ENCODE measurements around the gene ARL4D. TPM values are rescaled to one million over a fixed set of nuclear protein-coding genes. Genes with fewer than 3 reads are reported as not detected.

ARL4D gene
- total and polyA plus RNA-seq, 2 of the 8 experiments (the other 6 are each of a cell fraction or from before 2014, with no cell fraction given), result 8.4 to 9.2 TPM

- H3K79me1 ChIP-seq (ENCODE audit: low read depth, low read length), result no peaks in the 10 kb centered on the region
- POLR2A ChIA-PET (ENCODE audit: partially characterized antibody), result interaction anchor here (0.9 to 6.1 kb wide), 3 partner anchors 16 to 23 kb away, joined by 3 to 121 read pairs (median 47); no protein-coding TSS in a partner anchor
- H4K8ac ChIP-seq (ENCODE audit: extremely low read depth, insufficient read depth, low read length), result no peak overlapping the region
- H3K4me3 ChIP-seq (ENCODE audit: extremely low read depth in 1 of 4, insufficient read depth in 2 of 4, low read depth in 3 of 4, low read length in 4 of 4), result no peak overlapping the region
- no peak overlapping the region for H3K14ac ChIP-seq (ENCODE audit: insufficient read length)
- no peak overlapping the region for H2BK20ac ChIP-seq (ENCODE audit: low read length)
- no peak overlapping the region for H3K27ac ChIP-seq (ENCODE audit: low read depth, low read length)
- H4K91ac ChIP-seq (replicated peaks; ENCODE audit: insufficient read length, low read length), result no peak overlapping the region
- H2AK5ac ChIP-seq (ENCODE audit: low read depth, low read length), result no peak overlapping the region
- no peaks in the 10 kb centered on the region for H3K9me3 ChIP-seq (ENCODE audit: insufficient read depth in 2 of 2, low read depth in 1 of 2, low read length in 1 of 2)
- DNase-seq (ENCODE audit: low read depth in 1 of 2, low spot score in 2 of 2) (no peak), FAIRE-seq (no peak)
- no peak overlapping the region for H2BK120ac ChIP-seq (replicated peaks; ENCODE audit: low read depth, low read length)
- no peak overlapping the region for H3K9ac ChIP-seq (replicated peaks in 1 of 4; ENCODE audit: extremely low read depth in 1 of 4, low read depth in 3 of 4, low read length in 3 of 4)
- H3K56ac ChIP-seq (replicated peaks; ENCODE audit: insufficient read length, low read depth, low read length), result no peak overlapping the region
- peaks cover 11% of the 10 kb centered on the region for H3K23me2 ChIP-seq (ENCODE audit: low read depth, low read length)
- no peak overlapping the region for H3K18ac ChIP-seq (ENCODE audit: extremely low read depth, low read length)
- H4K20me1 ChIP-seq (replicated peaks in 1 of 2; ENCODE audit: control insufficient read depth in 1 of 2, insufficient read depth in 2 of 2, low read length in 2 of 2), result no peaks in the 10 kb centered on the region
- no peaks in the 10 kb centered on the region for H3K79me2 ChIP-seq (ENCODE audit: control insufficient read depth in 1 of 2, insufficient read depth in 2 of 2, low read length in 2 of 2)
- peaks cover 0 to 3% (median 0%) of the 10 kb centered on the region in 4 experiments; a peak in 3 of 7 replicates for H3K4me1 ChIP-seq (replicated peaks in 1 of 4; ENCODE audit: control insufficient read depth in 3 of 4, insufficient read depth in 4 of 4, low read length in 3 of 4)
- no peak overlapping the region for H3K4me2 ChIP-seq (ENCODE audit: insufficient read depth in 1 of 2, low read depth in 2 of 2, low read length in 2 of 2)
- WGBS, 2 experiments (ENCODE audit: extremely low coverage in 1 of 2, insufficient coverage in 1 of 2, insufficient read length in 1 of 2, insufficient replicate concordance in 2 of 2, low coverage in 1 of 2, low lambda C conversion rate in 2 of 2, missing lambda C conversion rate in 1 of 2), result 50% methylated on average over 2 of the region's 2 CpGs; no CpG with 5 or more reads in 1 of the 2 experiments
- no peak overlapping the region for H2BK5ac ChIP-seq (ENCODE audit: low read depth, low read length)
- no peak overlapping the region for H2BK12ac ChIP-seq (ENCODE audit: low read depth, low read length)
- H3K4ac ChIP-seq (replicated peaks; ENCODE audit: insufficient read length, low read depth, low read length), result no peak overlapping the region
- CTCF ChIA-PET (ENCODE audit: partially characterized antibody), result interaction anchor here (1.0 to 1.1 kb wide), 2 partner anchors 16 to 94 kb away, joined by 3 to 4 read pairs; no protein-coding TSS in a partner anchor
- no peak overlapping the region for H4K5ac ChIP-seq (ENCODE audit: insufficient read length, low read depth, low read length)
- no peak overlapping the region for H3K23ac ChIP-seq (ENCODE audit: insufficient read length)
- H3K27me3 ChIP-seq (replicated peaks in 1 of 4; ENCODE audit: control insufficient read depth in 3 of 4, extremely low read depth in 1 of 4, insufficient read depth in 3 of 4, low read length in 3 of 4), result no peaks in the 10 kb centered on the region
- TF ChIP-seq ATF2 (IDR thresholded peaks at IDR 0.05; ENCODE audit: low read length), result no peak
- no peak for TF ChIP-seq TAF7 (optimal IDR thresholded peaks at IDR 0.05; ENCODE audit: borderline replicate concordance, low read depth, low read length)
- no peak for TF ChIP-seq RXRA (IDR thresholded peaks at IDR 0.05; ENCODE audit: insufficient read depth, low read depth, low read length)
- no peak for TF ChIP-seq TAF1 (IDR thresholded peaks at IDR 0.05; ENCODE audit: low read depth, low read length)
- no peak for TF ChIP-seq SUZ12 (IDR thresholded peaks at IDR 0.05; ENCODE audit: low read length)
- TF ChIP-seq EP300 (IDR thresholded peaks at IDR 0.05; ENCODE audit: borderline replicate concordance in 1 of 2, low read depth in 2 of 2, low read length in 2 of 2), result no peak
- no peak for TF ChIP-seq RAD21 (IDR thresholded peaks at IDR 0.05 in 1 of 2, conservative IDR thresholded peaks at IDR 0.05 in 1 of 2; ENCODE audit: low read depth in 2 of 2, low read length in 2 of 2)
- TF ChIP-seq EGR1 (IDR thresholded peaks at IDR 0.05; ENCODE audit: borderline replicate concordance, low read depth, low read length), result no peak
- no peak overlapping the region for H2BK15ac ChIP-seq (ENCODE audit: low read length)
- no peaks in the 10 kb centered on the region for H3K36me3 ChIP-seq (ENCODE audit: control insufficient read depth in 2 of 4, insufficient read depth in 4 of 4, low read length in 3 of 4)
- no peak overlapping the region for H2AFZ ChIP-seq (ENCODE audit: low read length)
Measured at GRCh38 chr17:43384476-43384862, 14.3 kb upstream of the ARL4D start.
